Ovary (tissue), 9 donors: ENCODE data around the gene STIM1. TPM values are rescaled to one million over a fixed set of nuclear protein-coding genes. Genes with fewer than 3 reads are reported as not detected.

ENCODE experiments used
- DNase-seq, 5 donors: peaks; one replicate each; pipeline ENCODE4 v3.0.0-alpha.2; 2019 to 2020
- H3K27ac ChIP-seq, 2 donors: fragments of 200-600 bp; one replicate each; pipeline versions ENCODE4 v1.5.1 to v1.8.0; 2019 to 2022
- H3K27me3 ChIP-seq: fragments of 200-600 bp; one replicate; pipeline ENCODE4 v1.8.0; 2022
- H3K36me3 ChIP-seq: fragments of 200-600 bp; sonication (generic); one replicate; pipeline ENCODE4 v1.5.1; 2019
- H3K4me1 ChIP-seq: one replicate; pipeline ENCODE4 v1.8.1; 2013; ENCODE audit warnings: mild to moderate bottlenecking, moderate library complexity; ENCODE audit not compliant: insufficient read depth
- H3K4me3 ChIP-seq: fragments of 200-600 bp; sonication (generic); one replicate; pipeline ENCODE4 v1.5.1; 2017
- H3K9me3 ChIP-seq, 2 donors: fragments of 200-600 bp in 1 of 2; sonication (generic) in 1 of 2; one replicate each; pipeline versions ENCODE4 v1.5.1 to v1.8.1; 2013 to 2019; ENCODE audit warnings: mild to moderate bottlenecking in 1 of 2, moderate library complexity in 1 of 2
- CTCF ChIP-seq, 3 donors: fragments of 450-650 bp in 2 of 3; fragments of 200-600 bp in 1 of 3; IDR thresholded peaks; one replicate each; pipeline versions ENCODE4 v1.5.1 to v1.8.0; 2016 to 2022; ENCODE audit warnings: antibody characterized with exemption in 3 of 3, mild to moderate bottlenecking in 1 of 3
- EP300 ChIP-seq: sonication (generic); formaldehyde crosslinking; IDR thresholded peaks from one replicate; pipeline ENCODE4 v1.6.1; 2017; ENCODE audit warnings: antibody characterized with exemption
- POLR2A ChIP-seq: fragments of 450-650 bp; IDR thresholded peaks from one replicate; pipeline ENCODE4 v1.6.1; 2017; ENCODE audit warnings: antibody characterized with exemption, mild to moderate bottlenecking, moderate library complexity
- WGBS, 3 donors: extraction: QIAGEN DNeasy Blood & Tissue Kit in 1 of 3; methylation state at CpG; one replicate each; pipeline versions ENCODE4 v1.1.5 to v1.1.7; 2013 to 2017; 5-methylcytosine and 5-hydroxymethylcytosine counted together
- intact Hi-C, 4 donors: fragments of 100-400 bp; cut with DNase I; formaldehyde crosslinking; loops; one replicate each; pipeline versions ENCODE4 v1.11.0 to v1.15.1; 2022 to 2023
- polyA plus RNA-seq, 2 donors: library from polyadenylated mRNA; stranded (reverse); fragments of 200-250 nt in 1 of 2; fragments of 350-450 nt in 1 of 2; fragmentation: Illumina TruSeq in 1 of 2; extraction: RNeasy Lipid Tissue Mini Kit (QIAGEN cat#74804) in 1 of 2; gene quantifications; one replicate each; pipeline ENCODE4 v1.2.3, GENCODE V29; 2013 to 2014
- total RNA-seq, 7 donors: library from RNA; depleted of rRNA in 2 of 7; stranded (reverse); fragments of >200 nt in 2 of 7; fragmentation: NEBNext Ultra II Directional in 3 of 7; extraction: Animal tissue kit (Norgen Biotek cat#: 25700) in 3 of 7; gene quantifications; one replicate each; pipeline versions ENCODE4 v1.1.0 to v1.2.4, GENCODE V29; 2016 to 2023
- donor health status: DM: no; HTN: no; CAD: no; lungs with moderate emphysema.
- donor health status: DM: no; HTN: no; CAD: no.
- donor health status: Bipolar disorder and iron deficiency.
- donor health status: DM: yes; HTN: yes; CAD: no.
- donor health status: DM: no; HTN: no; CAD: no.
- donor health status: DM: yes; HTN: yes; CAD: no.

Gene STIM1
- total and polyA plus RNA-seq, 9 donors, result 26.1 to 75.2 (median 58.7) TPM

GRCh38 chr11:3906166-3906565, 50.7 kb downstream of the STIM1 start:
- TF ChIP-seq POLR2A, result no peak
- no peak for TF ChIP-seq CTCF (IDR thresholded peaks at IDR 0.05)
- TF ChIP-seq EP300, result no peak
- Histone ChIP-seq H3K4me3 (no peak overlapping the region), H3K4me1 (peaks cover 13% of the 10 kb centered on the region), H3K36me3 (no peaks in the 10 kb centered on the region), H3K27ac (no peak overlapping the region), H3K9me3 (no peaks in the 10 kb centered on the region), H3K27me3 (no peaks in the 10 kb centered on the region)
- DNase-seq, result no peak
- 95 to 99% (median 96%) methylated on average over 2 of the region's 2 CpGs for WGBS, 3 donors
- intact Hi-C loops, result no loop called here

GRCh38 chr11:3907590-3907989, 52.1 kb downstream of the STIM1 start:
- Histone ChIP-seq H3K4me3 (no peak overlapping the region), H3K4me1 (peaks cover 11% of the 10 kb centered on the region), H3K36me3 (no peaks in the 10 kb centered on the region), H3K27ac (no peak overlapping the region), H3K27me3 (no peaks in the 10 kb centered on the region), H3K9me3 (no peaks in the 10 kb centered on the region)
- WGBS, 3 donors, result 67 to 80% (median 75%) methylated on average over 2 of the region's 2 CpGs
- intact Hi-C loops, result no loop called here
- TF ChIP-seq CTCF (IDR thresholded peaks at IDR 0.05) (no peak), EP300 (no peak)
- no peak for DNase-seq

GRCh38 chr11:3909901-3910300, 54.4 kb downstream of the STIM1 start:
- H3K9me3 ChIP-seq, result no peaks in the 10 kb centered on the region
- H3K4me3 ChIP-seq, result no peak overlapping the region
- TF ChIP-seq EP300 (no peak), POLR2A (no peak), CTCF (IDR thresholded peaks at IDR 0.05) (no peak)
- H3K27ac ChIP-seq, result no peak overlapping the region
- intact Hi-C loops, result no loop called here
- 43 to 61% (median 45%) methylated on average over 3 of the region's 3 CpGs for WGBS, 3 donors
- DNase-seq, result no peak
- H3K4me1 ChIP-seq, result peaks cover 6% of the 10 kb centered on the region
- no peaks in the 10 kb centered on the region for H3K36me3 ChIP-seq
- H3K27me3 ChIP-seq, result no peaks in the 10 kb centered on the region

GRCh38 chr11:3911908-3912505, 56.5 kb downstream of the STIM1 start:
- 98 to 99% (median 99%) methylated on average over 3 of the region's 3 CpGs for WGBS, 3 donors
- no peak overlapping the region for H3K4me3 ChIP-seq
- no peak overlapping the region for H3K27ac ChIP-seq
- H3K27me3 ChIP-seq, result no peaks in the 10 kb centered on the region
- peaks cover 6% of the 10 kb centered on the region for H3K4me1 ChIP-seq
- intact Hi-C loops, result no loop called here
- H3K36me3 ChIP-seq, result no peaks in the 10 kb centered on the region
- H3K9me3 ChIP-seq, result no peaks in the 10 kb centered on the region
- no peak for DNase-seq
- no peak for TF ChIP-seq EP300
- TF ChIP-seq POLR2A, result no peak
- TF ChIP-seq CTCF (IDR thresholded peaks at IDR 0.05), result no peak
